Measurements from ENCODE around the gene DIO3. TPM values are rescaled to one million over a fixed set of nuclear protein-coding genes. Genes with fewer than 3 reads are reported as not detected.

Gene DIO3
- total RNA-seq, 1 experiment from 2014 or later: 4.4 TPM

GRCh38 chr14:101588990-101589389 is 27.7 kb downstream of the DIO3 start:
- H3K36me3 ChIP-seq (ENCODE audit: control insufficient read depth, insufficient read depth, low read length): no peaks in the 10 kb centered on the region
- TF ChIP-seq POLR2AphosphoS5 (IDR thresholded peaks at IDR 0.05; ENCODE audit: low read depth, low read length): no peak
- no peak for TF ChIP-seq REST (IDR thresholded peaks at IDR 0.05; ENCODE audit: insufficient read depth in 1 of 2, low read depth in 2 of 2, low read length in 1 of 2)
- TF ChIP-seq TCF7L2 (IDR thresholded peaks at IDR 0.05; ENCODE audit: low read depth, low read length): no peak
- no peak for TF ChIP-seq CTCF (IDR thresholded peaks at IDR 0.05)
- TF ChIP-seq SIN3A (IDR thresholded peaks at IDR 0.05; ENCODE audit: borderline replicate concordance, insufficient read depth, low read depth, low read length): no peak
- no peak overlapping the region for H3K27ac ChIP-seq (ENCODE audit: low read length)
- H3K4me1 ChIP-seq (ENCODE audit: control insufficient read depth, insufficient read depth, low read length): no peaks in the 10 kb centered on the region
- intact Hi-C loops (cut with micrococcal nuclease; ENCODE audit: unreplicated experiment) (no loop called here), in situ Hi-C loops (cut with HindIII; ENCODE audit: low pct_unique_long_range_greater_than_20kb, low sequenced_read_pairs) (no loop called here)
- ChIA-PET CTCF (no interaction called here), POLR2A (no interaction called here)
- DNase-seq (ENCODE audit: low read depth, low spot score) (no peak), ATAC-seq (no peak)
- no peak overlapping the region for H3K4me3 ChIP-seq (ENCODE audit: low read depth in 2 of 2, low read length in 2 of 2)
- H3K9me3 ChIP-seq (ENCODE audit: control insufficient read depth, insufficient read depth, low read depth, low read length): no peaks in the 10 kb centered on the region
- BruUV-seq (replicated peaks): no TSS peak
- H3K27me3 ChIP-seq (ENCODE audit: control insufficient read depth, insufficient read depth, low read length): no peaks in the 10 kb centered on the region

- no TSS peak for BruUV-seq (replicated peaks)
- no peak for TF ChIP-seq POLR2AphosphoS5 (IDR thresholded peaks at IDR 0.05; ENCODE audit: low read depth, low read length)
- TF ChIP-seq SIN3A (IDR thresholded peaks at IDR 0.05; ENCODE audit: borderline replicate concordance, insufficient read depth, low read depth, low read length): no peak
- TF ChIP-seq TCF7L2 (IDR thresholded peaks at IDR 0.05; ENCODE audit: low read depth, low read length): no peak
- TF ChIP-seq REST (IDR thresholded peaks at IDR 0.05; ENCODE audit: insufficient read depth in 1 of 2, low read depth in 2 of 2, low read length in 1 of 2): no peak
- TF ChIP-seq CTCF (IDR thresholded peaks at IDR 0.05): no peak
- ChIA-PET POLR2A (no interaction called here), CTCF (no interaction called here)
- no peak for ATAC-seq
- no peak for DNase-seq (ENCODE audit: low read depth, low spot score)
- Histone ChIP-seq H3K9me3 (ENCODE audit: control insufficient read depth, insufficient read depth, low read depth, low read length) (no peaks in the 10 kb centered on the region), H3K36me3 (ENCODE audit: control insufficient read depth, insufficient read depth, low read length) (no peaks in the 10 kb centered on the region), H3K27me3 (ENCODE audit: control insufficient read depth, insufficient read depth, low read length) (no peaks in the 10 kb centered on the region), H3K4me1 (ENCODE audit: control insufficient read depth, insufficient read depth, low read length) (no peaks in the 10 kb centered on the region), H3K4me3 (ENCODE audit: low read depth in 2 of 2, low read length in 2 of 2) (no peak overlapping the region), H3K27ac (ENCODE audit: low read length) (no peak overlapping the region)
- intact Hi-C loops (cut with micrococcal nuclease; ENCODE audit: unreplicated experiment): no loop called here
- in situ Hi-C loops (cut with HindIII; ENCODE audit: low pct_unique_long_range_greater_than_20kb, low sequenced_read_pairs): no loop called here
These were observed 28.3 kb downstream of the DIO3 start for GRCh38 chr14:101589486-101590015.
